Measurements from ENCODE around the gene FAM156A. TPM values are rescaled to one million over a fixed set of nuclear protein-coding genes. Genes with fewer than 3 reads are reported as not detected.
A peak's percentile ranks its signal among the peaks of the same experiment; 100 is the strongest.
"Not testable (repeated sequence)": the region's sequence is repeated elsewhere in the genome, so short reads cannot be mapped to it uniquely, and the experiment has no call there.

FAM156A gene
- total RNA-seq: 1 to 10 TPM; 3.4 to 8.6 (median 6.2) TPM
- polyA plus RNA-seq: 1 to 10 TPM; 4.0 to 9.9 (median 5.3) TPM
- long read RNA-seq, donor 1, partial matches to known transcripts: 0 of 4 reads
- long read RNA-seq, donor 1, other reads (novel, unspliced or antisense): 1 of 4 reads
- long read RNA-seq, donor 2, partial matches to known transcripts: 0 of 13 reads
- long read RNA-seq, donor 2, other reads (novel, unspliced or antisense): 5 of 13 reads

- intact Hi-C loops (cut with DNase I); H3K4me3 ChIP-seq; H3K36me3 ChIP-seq (ENCODE audit: insufficient read depth in 1 of 2, low read depth in 1 of 2); H3K9me3 ChIP-seq; H3K27ac ChIP-seq; H3K27me3 ChIP-seq (ENCODE audit: insufficient read depth in 3 of 3, low read length in 2 of 3); H3K4me1 ChIP-seq; DNase-seq: not testable (repeated sequence)
- WGBS, 3 donors: no CpG with 5 or more reads among the region's 91 CpGs
- ATAC-seq: peak; percentile 92 to 94 (median 94)
Measured at GRCh38 chrX:52958113-52958959, at the start of gene FAM156A. Gene FAM156A, minus strand, starts transcription at chrX:52958518. Its CDS starts 9,930 bp downstream, at chrX:52948588.

- no peak overlapping the region for H3K4me3 ChIP-seq
- WGBS, 3 donors: 34 to 53% (median 45%) methylated on average over 3 of the region's 3 CpGs
- peaks cover 0 to 25% (median 0%) of the 10 kb centered on the region in 3 donors for H3K27me3 ChIP-seq (ENCODE audit: insufficient read depth in 3 of 3, low read length in 2 of 3)
- ATAC-seq (no peak), DNase-seq (no peak)
- H3K4me1 ChIP-seq: no peaks in the 10 kb centered on the region
- H3K9me3 ChIP-seq: no peaks in the 10 kb centered on the region
- no peak for TF ChIP-seq CTCF (IDR thresholded peaks at IDR 0.05)
- intact Hi-C loops (cut with DNase I): no loop called here
- no peaks in the 10 kb centered on the region for H3K36me3 ChIP-seq (ENCODE audit: insufficient read depth in 1 of 2, low read depth in 1 of 2)
- no peak overlapping the region for H3K27ac ChIP-seq
Measured at GRCh38 chrX:53005327-53005726, 47.0 kb upstream of the FAM156A start.

GRCh38 chrX:53004811-53005210, 46.5 kb upstream of the FAM156A start:
- Histone ChIP-seq H3K27ac (no peak overlapping the region), H3K4me1 (no peaks in the 10 kb centered on the region), H3K27me3 (ENCODE audit: insufficient read depth in 3 of 3, low read length in 2 of 3) (peaks cover 0 to 29% (median 0%) of the 10 kb centered on the region in 3 donors), H3K4me3 (no peak overlapping the region), H3K36me3 (ENCODE audit: insufficient read depth in 1 of 2, low read depth in 1 of 2) (no peaks in the 10 kb centered on the region), H3K9me3 (no peaks in the 10 kb centered on the region)
- ATAC-seq (no peak), DNase-seq (no peak)
- no peak for TF ChIP-seq CTCF (IDR thresholded peaks at IDR 0.05)
- intact Hi-C loops (cut with DNase I): no loop called here
- WGBS, 3 donors: 11 to 17% (median 14%) methylated on average over 4 of the region's 4 CpGs

- peak overlapping the region; percentile 13 for H3K27ac ChIP-seq
- peak; percentile 79 to 95 (median 88) for ATAC-seq
- intact Hi-C loops (cut with DNase I): no loop called here
- H3K9me3 ChIP-seq: no peaks in the 10 kb centered on the region
- WGBS, 3 donors: 25 to 45% (median 37%) methylated on average over 4 of the region's 4 CpGs
- no peaks in the 10 kb centered on the region for H3K4me1 ChIP-seq
- no peak for TF ChIP-seq CTCF (IDR thresholded peaks at IDR 0.05)
- peak in 1 of 2 donors; percentile 61 for DNase-seq
- no peaks in the 10 kb centered on the region for H3K36me3 ChIP-seq (ENCODE audit: insufficient read depth in 1 of 2, low read depth in 1 of 2)
- no peak overlapping the region for H3K4me3 ChIP-seq
- peaks cover 0 to 36% (median 0%) of the 10 kb centered on the region in 3 donors for H3K27me3 ChIP-seq (ENCODE audit: insufficient read depth in 3 of 3, low read length in 2 of 3)
Measured at GRCh38 chrX:53004038-53004437, 45.7 kb upstream of the FAM156A start.

GRCh38 chrX:53003111-53003510, 44.8 kb upstream of the FAM156A start:
- no peak overlapping the region for H3K4me3 ChIP-seq
- no peaks in the 10 kb centered on the region for H3K36me3 ChIP-seq (ENCODE audit: insufficient read depth in 1 of 2, low read depth in 1 of 2)
- no peaks in the 10 kb centered on the region for H3K4me1 ChIP-seq
- no peak overlapping the region for H3K27ac ChIP-seq
- DNase-seq (no peak), ATAC-seq (no peak)
- H3K9me3 ChIP-seq: no peaks in the 10 kb centered on the region
- intact Hi-C loops (cut with DNase I): no loop called here
- WGBS, 3 donors: 62 to 82% (median 70%) methylated on average over 6 of the region's 6 CpGs
- no peak for TF ChIP-seq CTCF (IDR thresholded peaks at IDR 0.05)
- peaks cover 0 to 39% (median 0%) of the 10 kb centered on the region in 3 donors for H3K27me3 ChIP-seq (ENCODE audit: insufficient read depth in 3 of 3, low read length in 2 of 3)

Data from psoas muscle (tissue), 8 donors.